NCI-H1417 treated with DMSO at 0.1 percent for 48 hours (cell line): ENCODE data around the gene CREB1.
"Not testable (repeated sequence)": the region's sequence is repeated elsewhere in the genome, so short reads cannot be mapped to it uniquely, and the experiment has no call there.

Experiments
- DNase-seq: peaks from one replicate; lab custom pipeline; 2025; lab: John Stamatoyannopoulos, UW

CREB1 gene

DNA sequence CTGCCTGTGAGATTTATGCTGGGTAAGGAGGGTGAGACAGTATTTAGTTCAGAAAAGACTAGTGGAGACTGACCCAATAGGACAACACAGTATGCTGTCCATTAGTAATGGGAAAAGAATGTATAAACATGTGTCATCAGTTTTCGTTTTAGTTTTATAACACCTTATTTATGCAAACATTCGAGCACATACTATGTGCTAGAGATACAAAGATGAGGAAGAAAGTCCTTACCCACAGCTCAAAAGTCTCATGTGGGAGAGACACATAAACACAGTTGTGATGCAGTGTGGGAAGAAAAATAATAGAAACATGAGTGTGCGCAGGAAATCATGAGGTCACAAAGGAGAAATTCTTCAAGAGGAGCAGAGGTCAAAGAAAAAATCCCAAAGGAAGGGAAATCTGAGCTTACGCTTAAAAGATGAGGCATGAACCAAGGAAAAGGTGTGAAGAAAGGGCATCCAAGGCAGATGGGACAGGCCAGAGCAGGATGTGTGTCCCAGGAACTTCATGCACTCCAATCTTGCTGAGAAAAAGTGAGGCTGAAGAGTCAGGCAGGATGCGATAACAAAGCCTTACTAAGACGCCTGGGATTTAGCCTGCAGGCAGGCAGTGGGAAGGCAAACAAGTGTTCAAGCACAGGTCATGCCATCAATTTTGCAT lies 87.4 kb downstream of the CREB1 start:
- no peak for DNase-seq

DNA sequence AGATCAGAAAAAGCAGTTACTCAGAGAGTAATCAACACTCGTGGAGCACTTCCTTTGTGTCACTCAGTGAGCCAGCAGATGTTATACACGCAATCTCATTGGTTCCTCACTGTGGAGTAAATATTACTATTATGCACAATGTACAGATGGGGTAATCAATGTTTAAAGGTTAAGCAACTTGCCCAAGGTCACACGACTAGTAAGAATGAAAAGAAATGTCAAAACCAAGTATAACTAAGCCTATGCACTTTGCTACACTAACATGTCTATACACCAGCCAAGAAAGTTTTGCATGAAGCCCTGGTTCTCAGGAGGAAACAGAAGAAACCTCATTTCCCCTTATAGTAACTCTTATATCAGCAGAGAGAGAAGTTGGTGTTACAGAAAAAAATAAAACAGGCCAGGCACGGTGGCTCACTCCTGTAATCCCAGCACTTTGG lies 90.0 kb downstream of the CREB1 start:
- no peak for DNase-seq

DNA sequence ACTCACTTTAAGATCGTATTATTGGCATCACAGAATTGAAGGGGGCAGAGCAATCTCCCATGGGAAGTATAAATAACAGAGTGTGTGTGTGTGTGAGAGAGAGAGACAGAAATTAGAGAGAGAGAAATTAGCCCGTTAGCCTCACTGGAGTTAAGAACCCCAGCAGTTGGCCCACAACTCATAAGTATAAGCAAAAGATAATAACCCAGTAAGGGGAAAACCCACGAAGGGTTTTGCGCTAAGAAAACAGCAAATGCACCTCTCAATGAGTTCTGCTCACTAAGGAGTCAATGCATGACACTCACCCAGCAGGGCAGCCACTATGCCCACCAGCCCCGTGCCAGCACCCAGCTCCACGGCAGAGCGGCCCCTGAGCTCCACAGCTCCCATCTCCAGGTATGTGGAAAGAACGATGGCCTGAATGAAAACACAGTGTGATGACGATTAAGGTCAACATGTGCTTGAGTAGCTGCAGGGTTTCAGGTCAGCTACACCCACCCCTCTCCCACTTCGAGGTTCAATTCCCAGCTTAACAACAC lies 91.8 kb downstream of the CREB1 start:
- DNase-seq: no peak

DNA sequence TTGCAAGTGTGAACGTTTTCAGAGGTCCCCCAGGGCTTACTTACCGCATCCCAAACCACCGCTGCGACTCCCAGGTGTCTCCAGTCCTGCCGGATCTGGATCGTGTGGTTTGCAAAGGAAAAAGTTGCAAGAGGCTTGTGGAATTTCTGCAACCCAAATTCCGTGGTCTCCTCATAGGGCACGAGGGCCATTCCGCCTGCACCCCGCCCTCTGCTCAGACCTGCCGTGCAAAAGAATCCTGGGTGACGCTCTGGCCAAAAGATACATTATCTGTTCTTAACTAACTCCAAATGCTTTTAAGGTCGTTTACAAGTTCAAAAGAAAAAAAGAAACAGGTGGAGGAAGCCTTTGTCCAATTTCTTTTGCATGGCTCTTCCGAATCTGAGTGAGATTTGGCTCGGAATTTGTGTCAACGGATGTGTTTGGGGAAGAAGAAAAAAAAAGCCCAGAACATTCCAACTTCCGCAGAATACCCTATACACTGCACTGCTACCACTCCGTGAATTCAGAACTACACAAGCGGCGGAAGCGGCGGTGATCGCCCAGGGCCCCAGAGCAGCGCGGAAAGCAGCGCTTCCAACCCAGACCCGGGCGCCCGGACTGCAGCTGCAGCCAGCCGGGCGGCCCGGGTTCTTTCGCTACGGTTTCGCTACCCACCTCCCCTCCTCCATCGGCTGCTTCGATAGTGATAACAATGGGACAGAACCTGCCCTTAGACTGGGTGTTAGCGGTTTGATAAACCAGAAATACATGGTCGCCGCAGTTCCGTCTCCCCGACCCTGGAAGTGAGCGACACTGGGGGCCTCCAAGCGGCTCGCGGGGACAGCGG lies 94.6 kb downstream of the CREB1 start:
- no peak for DNase-seq

DNA sequence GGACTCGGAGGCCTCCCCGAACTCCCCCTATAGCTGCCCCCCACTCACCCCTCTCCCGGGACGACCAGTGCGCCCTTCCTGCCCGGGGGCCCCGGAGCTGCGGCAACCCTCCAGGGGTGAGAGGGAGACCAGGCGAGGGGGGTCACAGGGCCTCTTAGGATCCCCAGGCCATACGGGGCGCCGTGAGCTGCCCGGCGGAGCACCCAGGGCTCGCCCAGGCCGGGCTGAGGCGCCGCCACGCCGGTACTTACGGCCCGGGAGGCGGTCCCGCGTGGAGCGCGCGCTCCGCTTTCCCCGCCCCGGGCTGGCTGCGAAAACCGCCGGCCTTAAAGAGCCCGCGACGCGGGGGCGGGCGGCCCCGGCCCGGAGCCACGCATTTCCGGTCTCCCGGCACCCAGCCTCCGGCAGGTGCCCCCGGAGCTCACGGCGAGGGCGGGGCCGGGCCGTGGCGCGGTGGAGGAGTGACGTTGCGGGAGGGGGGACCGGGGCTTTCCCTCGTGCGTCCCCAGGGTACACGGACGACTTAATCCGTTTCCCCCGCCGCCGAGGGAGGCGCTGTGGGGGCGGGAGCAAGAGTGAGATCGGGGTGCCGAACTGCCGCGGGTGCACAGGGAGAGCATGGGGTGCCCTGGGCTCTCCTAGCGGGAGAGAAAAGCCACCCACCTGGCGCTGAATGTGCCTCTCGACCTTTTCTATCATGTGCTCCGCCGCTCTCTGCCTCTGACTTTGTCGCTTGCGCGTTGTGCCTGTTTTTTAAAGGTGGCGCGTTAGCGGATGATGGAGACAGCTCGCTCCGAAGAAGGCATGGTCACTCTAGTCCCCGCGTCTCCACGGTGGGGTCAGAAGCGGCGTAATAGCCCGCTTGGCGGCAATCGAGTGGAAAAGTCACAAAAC lies 95.5 kb downstream of the CREB1 start, which contains the start of gene METTL21A:
METTL21A (minus strand) TSS at position 381 of the 894 bp plus-strand sequence. CDS start 1,019 bp downstream, outside the sequence.
- DNase-seq: peak; percentile 67

DNA sequence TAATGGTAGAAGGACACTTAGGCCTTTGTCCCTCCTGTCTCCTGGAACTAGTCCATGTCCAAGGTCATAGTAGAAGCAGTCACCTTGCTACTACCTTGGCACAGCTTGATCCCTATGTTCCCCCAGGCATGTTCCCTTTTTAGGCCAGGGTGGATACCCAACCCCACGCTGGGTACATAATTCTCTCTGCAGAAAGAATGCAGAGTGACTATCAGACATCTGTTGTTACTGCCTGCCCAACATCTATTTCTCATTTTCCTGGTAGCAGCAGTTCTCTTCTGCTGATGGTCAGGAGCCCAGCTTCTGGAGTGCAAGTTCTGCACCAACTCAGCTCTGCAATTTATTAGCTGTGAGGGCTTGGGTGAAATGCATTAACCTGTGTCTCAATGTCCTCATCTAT lies 99.8 kb downstream of the CREB1 start:
- DNase-seq: no peak

DNA sequence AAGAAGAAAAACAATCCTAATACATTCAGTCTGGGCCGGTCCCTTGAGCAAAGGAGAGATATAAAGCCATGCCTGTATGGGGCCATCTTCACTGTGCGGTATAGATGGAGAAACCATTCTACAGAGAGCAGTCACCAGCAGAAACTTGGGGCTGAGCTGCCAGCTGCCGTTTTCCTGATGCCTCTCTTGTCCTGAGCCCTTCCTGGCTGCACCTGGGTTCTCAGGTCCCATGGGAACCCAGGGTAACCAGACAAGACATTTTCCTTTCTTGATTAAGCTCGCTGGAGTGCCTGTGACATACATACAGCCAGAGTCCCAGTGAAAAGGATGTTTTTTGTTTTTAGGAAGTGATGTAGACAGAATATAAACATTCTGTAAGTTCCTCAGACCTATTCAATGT lies 100.7 kb downstream of the CREB1 start:
- DNase-seq: no peak

DNA sequence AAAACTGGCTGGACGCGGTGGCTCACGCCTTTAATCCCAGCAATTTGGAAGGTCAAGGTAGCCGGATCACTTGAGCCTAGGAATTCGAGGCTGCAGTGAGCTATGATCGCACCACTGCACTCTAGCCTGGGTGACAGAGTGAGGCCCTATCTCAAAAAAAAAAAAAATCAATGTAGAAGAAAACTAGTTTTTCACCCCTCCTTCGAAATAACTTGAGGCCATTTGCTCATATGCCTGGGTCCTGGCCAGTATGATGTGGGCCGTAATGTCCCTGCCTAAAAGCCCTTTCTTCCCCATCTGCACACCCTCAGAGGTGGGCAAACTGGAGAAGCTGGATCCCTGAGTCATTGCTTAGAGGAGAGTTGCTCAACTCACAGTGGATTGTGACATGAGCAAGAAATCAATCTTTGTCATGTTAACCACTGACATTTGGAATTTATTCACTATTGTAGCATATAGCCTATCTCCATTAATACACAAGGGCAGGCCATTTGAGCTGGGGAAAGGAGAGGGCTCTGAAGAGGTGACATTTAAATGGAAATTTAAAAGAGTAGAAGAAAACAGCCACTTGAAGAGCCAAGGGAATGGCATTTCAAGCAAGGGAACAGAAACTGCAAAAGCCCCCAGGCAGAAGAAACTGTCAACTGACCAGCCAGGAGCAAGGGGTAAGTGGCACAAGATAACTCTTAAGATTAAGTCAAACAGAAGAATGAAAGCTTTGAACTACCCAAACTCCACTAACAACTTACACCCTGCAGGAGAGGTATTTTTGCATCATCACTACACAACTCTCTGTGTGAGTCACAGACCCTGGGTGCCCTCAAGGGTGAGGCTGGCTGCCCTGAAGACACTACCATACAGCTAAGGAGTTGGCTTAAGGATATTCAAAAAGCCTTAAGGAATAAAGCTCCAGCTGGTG lies 103.1 kb downstream of the CREB1 start:
- DNase-seq: no peak

DNA sequence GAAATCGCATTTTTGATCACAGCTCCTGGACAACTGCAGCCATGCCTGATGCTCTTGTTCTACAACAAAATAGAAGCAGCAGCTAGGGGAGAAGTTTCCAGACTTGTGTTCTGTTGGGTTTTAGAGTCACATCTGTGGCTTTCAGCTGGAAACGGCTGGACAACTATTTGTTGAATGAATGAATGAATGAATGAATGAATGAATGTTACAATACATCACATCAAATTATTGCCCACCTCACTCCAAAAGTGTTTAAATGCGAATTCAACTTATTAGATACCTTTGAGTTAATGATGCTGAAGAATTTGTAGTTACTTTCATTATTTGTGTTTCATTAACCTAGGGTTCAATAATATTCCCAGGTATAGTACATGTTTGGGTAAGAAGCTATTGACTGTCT lies 103.9 kb downstream of the CREB1 start:
- DNase-seq: no peak

DNA sequence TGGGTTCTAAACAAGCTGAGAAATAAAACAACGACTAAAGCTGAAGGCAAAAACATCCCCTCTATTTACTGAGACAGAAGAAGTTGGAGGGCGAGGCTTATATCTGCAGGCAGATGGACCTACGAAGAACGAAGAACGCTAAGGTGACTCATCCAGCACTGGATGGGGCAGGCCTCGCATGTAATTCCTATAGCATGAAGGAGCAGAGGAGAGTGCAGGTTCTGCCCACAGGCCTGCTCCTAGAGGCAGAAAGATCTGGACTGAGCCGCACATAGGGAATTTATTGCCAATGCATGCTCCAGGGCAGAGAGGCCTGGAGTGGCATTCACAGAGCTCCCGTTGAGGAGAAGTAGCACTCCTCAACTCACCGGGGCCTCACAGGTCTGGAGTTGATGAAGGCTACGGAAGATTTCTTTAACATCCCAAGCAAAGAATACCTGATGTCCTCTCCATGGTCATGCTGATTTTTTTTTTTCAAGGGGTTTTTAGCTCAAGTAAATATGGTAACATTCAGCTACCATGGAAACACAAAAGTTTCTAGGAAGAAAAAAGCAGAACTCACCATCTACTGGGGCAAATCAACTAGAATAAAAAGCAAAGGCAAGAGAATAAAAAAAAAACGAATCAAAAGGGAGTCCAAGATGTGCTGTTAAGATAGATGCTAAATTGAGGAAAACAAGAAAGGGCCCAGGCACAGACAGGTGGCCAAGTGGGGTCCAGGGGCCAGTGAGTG lies 105.9 kb downstream of the CREB1 start:
- DNase-seq: no peak

DNA sequence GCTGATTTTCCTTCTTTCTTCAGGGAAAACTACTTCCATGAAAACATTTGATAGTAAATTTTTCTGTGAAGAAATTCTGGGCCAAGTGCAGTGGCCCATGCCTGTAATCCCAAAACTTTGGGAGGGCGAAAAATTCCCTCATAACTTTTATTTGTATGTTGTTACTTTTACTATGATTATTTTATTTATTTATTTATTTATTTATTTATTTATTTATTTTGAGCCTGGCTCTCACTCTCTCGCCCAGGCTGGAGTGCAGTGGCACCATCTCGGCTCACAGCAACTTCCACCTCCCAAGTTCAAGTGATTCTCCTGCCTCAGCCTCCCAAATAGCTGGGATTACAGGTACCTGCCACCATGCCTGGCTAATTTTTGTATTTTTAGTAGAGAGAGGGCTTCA lies 109.5 kb downstream of the CREB1 start:
- not testable (repeated sequence) for DNase-seq

DNA sequence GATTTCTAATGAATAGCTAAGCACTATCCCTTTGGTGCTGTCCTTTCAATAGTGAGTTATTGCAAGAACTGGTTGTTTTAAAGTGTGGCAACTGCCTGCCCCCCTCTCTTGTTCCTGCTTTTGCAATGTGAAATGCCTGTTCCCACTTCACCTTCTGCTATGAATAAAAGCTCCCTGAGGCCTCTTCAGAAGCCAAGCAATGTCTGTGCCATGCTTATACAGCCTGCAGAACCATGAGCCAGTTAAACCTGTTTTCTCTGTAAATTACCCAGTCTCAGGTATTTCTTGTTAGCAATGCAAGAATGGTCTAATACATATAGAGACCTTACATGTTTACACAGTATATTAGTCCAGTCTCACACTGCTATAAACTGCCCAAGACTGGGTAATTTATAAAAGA lies 110.4 kb downstream of the CREB1 start:
- no peak for DNase-seq

DNA sequence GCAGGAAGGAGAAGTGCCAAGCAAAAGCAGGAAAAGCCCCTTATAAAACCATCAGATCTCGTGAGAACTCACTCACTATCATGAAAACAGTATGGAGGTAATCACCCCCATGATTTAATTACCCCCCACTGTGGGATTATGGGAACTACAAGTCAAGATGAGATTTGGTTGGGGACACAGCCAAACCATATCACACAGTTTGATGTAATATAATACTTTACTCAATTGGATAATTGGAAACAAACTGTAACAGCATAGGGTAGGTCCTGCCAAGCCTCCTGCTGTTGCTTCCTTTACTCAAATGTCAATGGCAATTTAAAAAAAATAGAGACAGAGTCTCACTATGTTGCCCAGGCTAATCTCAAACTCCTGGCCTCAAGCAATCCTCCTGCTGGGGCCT lies 110.9 kb downstream of the CREB1 start:
- DNase-seq: no peak

DNA sequence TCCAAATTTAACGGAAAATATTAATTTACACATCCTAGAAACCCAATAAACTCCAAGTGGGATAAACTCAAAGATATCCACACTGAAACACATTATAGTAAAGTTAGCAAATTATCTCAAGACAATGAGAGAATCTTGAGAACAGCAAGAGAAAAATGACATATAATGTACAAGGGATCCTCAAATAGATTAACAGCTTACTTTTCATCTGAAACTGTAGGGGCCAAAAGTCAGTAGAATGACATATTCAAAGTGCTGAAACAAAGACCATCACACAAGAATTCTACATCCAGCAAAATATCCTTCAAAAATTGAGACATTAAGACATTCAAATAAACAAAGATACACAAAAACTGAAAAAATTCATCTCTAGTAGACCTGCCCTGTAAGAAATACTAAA lies 114.1 kb downstream of the CREB1 start:
- DNase-seq: no peak

DNA sequence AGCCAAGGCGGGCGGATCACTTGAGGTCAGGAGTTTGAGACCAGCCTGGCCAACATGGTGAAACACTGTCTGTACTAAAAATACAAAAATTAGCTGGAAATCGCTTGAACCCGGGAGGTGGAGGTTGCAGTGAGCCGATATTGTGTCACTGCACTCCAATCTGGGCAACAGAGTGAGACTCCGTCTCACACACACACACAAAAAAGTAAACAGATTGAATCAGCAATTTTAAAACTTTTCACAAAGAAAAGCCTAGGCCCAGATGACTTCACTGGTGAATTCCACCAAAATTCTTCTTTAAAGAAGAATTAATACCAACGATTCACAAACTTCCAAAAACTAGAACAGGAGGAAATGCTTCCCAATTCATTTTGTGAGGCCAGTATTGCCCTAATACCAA lies 116.8 kb downstream of the CREB1 start:
- not testable (repeated sequence) for DNase-seq
